Mesothelial cell of epicardium (in vitro differentiated cells): Measurements from ENCODE around the gene DSCAM. TPM values are rescaled to one million over a fixed set of nuclear protein-coding genes. Genes with fewer than 3 reads are reported as not detected.

Source experiments
- DNase-seq, 2 experiments: peaks; one replicate each; pipeline ENCODE4 v3.0.0; 2021; ENCODE audit warnings: low spot score in 2 of 2; ENCODE audit not compliant: unreplicated experiment in 2 of 2
- H3K27ac Mint-ChIP-seq: 2 replicates; pipeline ENCODE4 v1.8.0; 2021; ENCODE audit warnings: mixed read lengths
- H3K27me3 Mint-ChIP-seq: 2 replicates; pipeline ENCODE4 v1.8.0; 2021; ENCODE audit warnings: low read depth, mixed read lengths
- H3K36me3 Mint-ChIP-seq: 2 replicates; pipeline ENCODE4 v1.8.0; 2021; ENCODE audit warnings: mixed read lengths
- H3K4me1 Mint-ChIP-seq: 2 replicates; pipeline ENCODE4 v1.8.0; 2021; ENCODE audit warnings: mixed read lengths
- H3K4me3 Mint-ChIP-seq: 2 replicates; pipeline ENCODE4 v1.8.0; 2021; ENCODE audit warnings: mild to moderate bottlenecking, moderate library complexity, mixed read lengths
- H3K9me3 Mint-ChIP-seq: 2 replicates; pipeline ENCODE4 v1.8.0; 2021; ENCODE audit warnings: mixed read lengths
- total RNA-seq: library from RNA; stranded (reverse); gene quantifications from 3 replicates; pipeline ENCODE4 v1.2.1, GENCODE V29; 2021
- TF ChIP-seq, protein P1 (sequence below): fragments of 200-600 bp; sonication (generic); IDR thresholded peaks from one replicate; pipeline ENCODE4 v1.5.0; 2021; ENCODE audit warnings: antibody characterized with exemption; ENCODE audit not compliant: unreplicated experiment

The DSCAM gene
- total RNA-seq, 1 donor from 2014 or later = not detected

GRCh38 chr21:40074710-40075109 is 772.2 kb downstream of the DSCAM start:
- peaks cover 8% of the 10 kb centered on the region for H3K4me1 Mint-ChIP-seq
- TF ChIP-seq, protein P1, sequence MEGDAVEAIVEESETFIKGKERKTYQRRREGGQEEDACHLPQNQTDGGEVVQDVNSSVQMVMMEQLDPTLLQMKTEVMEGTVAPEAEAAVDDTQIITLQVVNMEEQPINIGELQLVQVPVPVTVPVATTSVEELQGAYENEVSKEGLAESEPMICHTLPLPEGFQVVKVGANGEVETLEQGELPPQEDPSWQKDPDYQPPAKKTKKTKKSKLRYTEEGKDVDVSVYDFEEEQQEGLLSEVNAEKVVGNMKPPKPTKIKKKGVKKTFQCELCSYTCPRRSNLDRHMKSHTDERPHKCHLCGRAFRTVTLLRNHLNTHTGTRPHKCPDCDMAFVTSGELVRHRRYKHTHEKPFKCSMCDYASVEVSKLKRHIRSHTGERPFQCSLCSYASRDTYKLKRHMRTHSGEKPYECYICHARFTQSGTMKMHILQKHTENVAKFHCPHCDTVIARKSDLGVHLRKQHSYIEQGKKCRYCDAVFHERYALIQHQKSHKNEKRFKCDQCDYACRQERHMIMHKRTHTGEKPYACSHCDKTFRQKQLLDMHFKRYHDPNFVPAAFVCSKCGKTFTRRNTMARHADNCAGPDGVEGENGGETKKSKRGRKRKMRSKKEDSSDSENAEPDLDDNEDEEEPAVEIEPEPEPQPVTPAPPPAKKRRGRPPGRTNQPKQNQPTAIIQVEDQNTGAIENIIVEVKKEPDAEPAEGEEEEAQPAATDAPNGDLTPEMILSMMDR = no peak
- no peaks in the 10 kb centered on the region for H3K36me3 Mint-ChIP-seq
- DNase-seq = no peak
- H3K4me3 Mint-ChIP-seq = no peak overlapping the region
- no peaks in the 10 kb centered on the region for H3K27me3 Mint-ChIP-seq
- H3K9me3 Mint-ChIP-seq = no peaks in the 10 kb centered on the region
- no peak overlapping the region for H3K27ac Mint-ChIP-seq

- no peak for DNase-seq
- Mint-ChIP-seq H3K4me3 (no peak overlapping the region), H3K9me3 (no peaks in the 10 kb centered on the region), H3K4me1 (peaks cover 8% of the 10 kb centered on the region), H3K27ac (no peak overlapping the region), H3K36me3 (no peaks in the 10 kb centered on the region), H3K27me3 (no peaks in the 10 kb centered on the region)
- TF ChIP-seq, protein P1 = no peak
These were observed 772.8 kb downstream of the DSCAM start for GRCh38 chr21:40074198-40074597.

GRCh38 chr21:40073642-40074041 is 773.3 kb downstream of the DSCAM start:
- Mint-ChIP-seq H3K36me3 (no peaks in the 10 kb centered on the region), H3K9me3 (no peaks in the 10 kb centered on the region), H3K4me1 (peaks cover 8% of the 10 kb centered on the region), H3K4me3 (no peak overlapping the region), H3K27me3 (no peaks in the 10 kb centered on the region), H3K27ac (no peak overlapping the region)
- no peak for DNase-seq
- TF ChIP-seq, protein P1 = no peak

DNA sequence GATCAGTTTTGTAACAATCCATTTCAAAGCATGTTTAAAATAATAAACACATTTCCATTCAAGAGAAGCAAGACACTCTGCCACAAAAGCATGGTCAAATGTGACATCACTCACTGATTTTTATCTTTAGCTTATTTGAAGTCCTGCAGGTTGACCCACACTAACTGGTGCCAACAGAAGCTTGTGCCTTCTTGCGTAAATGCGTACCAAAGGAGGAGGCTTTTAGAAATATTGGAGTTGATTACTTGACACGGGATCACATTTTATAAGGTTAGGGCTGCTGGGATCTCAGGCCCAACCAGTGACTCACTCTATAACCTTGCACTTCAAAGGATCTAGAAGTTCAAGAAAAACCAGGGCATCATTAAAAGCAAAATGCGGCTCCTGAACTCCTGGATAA is 776.1 kb downstream of the DSCAM start:
- H3K36me3 Mint-ChIP-seq = no peaks in the 10 kb centered on the region
- peaks cover 18% of the 10 kb centered on the region for H3K27me3 Mint-ChIP-seq
- no peak for DNase-seq
- no peak overlapping the region for H3K27ac Mint-ChIP-seq
- TF ChIP-seq, protein P1 = no peak
- H3K9me3 Mint-ChIP-seq = no peaks in the 10 kb centered on the region
- peaks cover 10% of the 10 kb centered on the region for H3K4me1 Mint-ChIP-seq
- H3K4me3 Mint-ChIP-seq = no peak overlapping the region

- TF ChIP-seq, protein P1 = no peak
- H3K27me3 Mint-ChIP-seq = peaks cover 35% of the 10 kb centered on the region
These were observed 779.2 kb downstream of the DSCAM start for GRCh38 chr21:40067751-40068150.

DNA sequence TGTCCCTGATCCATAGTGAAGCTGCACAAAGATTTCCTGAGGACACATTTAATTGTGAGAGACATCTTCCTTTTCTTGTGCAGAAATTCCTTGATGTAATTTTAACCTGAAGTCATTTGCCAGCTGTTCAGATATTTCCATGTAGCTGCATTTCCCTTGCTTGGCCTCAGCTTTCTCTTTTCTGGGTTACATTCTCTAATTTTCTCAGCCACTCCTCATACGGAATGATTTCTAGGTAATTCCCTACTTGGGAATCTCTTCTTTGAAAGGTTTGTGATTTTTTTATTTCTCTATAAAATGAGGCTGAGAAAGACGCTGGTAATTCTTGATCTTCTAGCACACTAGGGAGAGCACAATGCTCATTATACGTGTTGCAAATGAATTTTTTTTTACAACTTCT is 780.7 kb downstream of the DSCAM start:
- H3K4me1 Mint-ChIP-seq = peaks cover 2% of the 10 kb centered on the region
- no peaks in the 10 kb centered on the region for H3K9me3 Mint-ChIP-seq
- H3K27me3 Mint-ChIP-seq = peaks cover 35% of the 10 kb centered on the region
- DNase-seq = no peak
- H3K36me3 Mint-ChIP-seq = no peaks in the 10 kb centered on the region
- H3K27ac Mint-ChIP-seq = no peak overlapping the region
- TF ChIP-seq, protein P1 = no peak
- no peak overlapping the region for H3K4me3 Mint-ChIP-seq

More at GRCh38 chr21:40067751-40068150, 779.2 kb downstream of the DSCAM start:
- no peak for DNase-seq
- H3K9me3 Mint-ChIP-seq = no peaks in the 10 kb centered on the region
- H3K4me3 Mint-ChIP-seq = no peak overlapping the region
- H3K4me1 Mint-ChIP-seq = peaks cover 2% of the 10 kb centered on the region
- no peak overlapping the region for H3K27ac Mint-ChIP-seq
- H3K36me3 Mint-ChIP-seq = no peaks in the 10 kb centered on the region
